Activated CD8-positive, alpha-beta T cell treated with anti-CD3 and anti-CD28 coated beads for 36 hours (primary cell): ENCODE results near the gene C1orf226. TPM values are rescaled to one million over a fixed set of nuclear protein-coding genes. Genes with fewer than 3 reads are reported as not detected.
"Not testable (repeated sequence)": the region's sequence is repeated elsewhere in the genome, so short reads cannot be mapped to it uniquely, and the experiment has no call there.

ENCODE experiments used
- ATAC-seq: fragments of 200-7000 bp; cut with Tn5 transposase; one replicate; pipeline ENCODE4 v1.10.0; 2021; ENCODE audit warnings: mild to moderate bottlenecking, moderate library complexity
- CTCF ChIA-PET: fragments of 350-600 bp; sonication (Branson Sonifier 250); formaldehyde crosslinking; loops from one replicate; lab custom pipeline; 2021; ENCODE audit warnings: antibody characterized with exemption; lab: Charles Lee
- POLR2A ChIA-PET: fragments of 350-600 bp; sonication (Branson Sonifier 250); formaldehyde crosslinking; loops from one replicate; lab custom pipeline; 2021; ENCODE audit warnings: antibody characterized with exemption; lab: Charles Lee
- DNase-seq: peaks from one replicate; pipeline ENCODE4 v3.0.0-alpha.2; 2020
- H3K27ac Mint-ChIP-seq: one replicate; pipeline ENCODE4 v1.8.0; 2021; ENCODE audit warnings: mild to moderate bottlenecking, mixed read lengths
- H3K27me3 Mint-ChIP-seq: one replicate; pipeline ENCODE4 v1.8.0; 2021; ENCODE audit warnings: mixed read lengths
- H3K36me3 Mint-ChIP-seq: one replicate; pipeline ENCODE4 v1.8.0; 2021; ENCODE audit warnings: low read depth, mixed read lengths
- H3K4me1 Mint-ChIP-seq: one replicate; pipeline ENCODE4 v1.8.0; 2021; ENCODE audit warnings: low read depth, mixed read lengths
- H3K4me3 Mint-ChIP-seq: one replicate; pipeline ENCODE4 v1.8.0; 2021; ENCODE audit warnings: mild to moderate bottlenecking, moderate library complexity, mixed read lengths
- H3K9me3 Mint-ChIP-seq: one replicate; pipeline ENCODE4 v1.8.0; 2021; ENCODE audit warnings: mixed read lengths
- CTCF ChIP-seq: fragments of 200-600 bp; IDR thresholded peaks from one replicate; pipeline ENCODE4 v1.8.0; 2022; ENCODE audit warnings: antibody characterized with exemption, mild to moderate bottlenecking
- intact Hi-C: fragments of 100-400 bp; cut with micrococcal nuclease; formaldehyde crosslinking; loops from one replicate; pipeline ENCODE4 v1.10.0; 2022
- microRNA-seq: library from miRNA; unstranded; fragments of <30 nt; microRNA quantifications from one replicate; pipeline ENCODE4 v1.2.0, GENCODE V29; 2022; ENCODE audit warnings: borderline microRNAs expressed, borderline replicate concordance
- total RNA-seq, 2 experiments: library from RNA; stranded (reverse); gene quantifications; one replicate each; pipeline ENCODE4 v1.2.3, GENCODE V29; 2021

C1orf226 gene
- total RNA-seq, 2 experiments from 2014 or later = 0.07 to 0.20 TPM

GRCh38 chr1:162420120-162420519, 38.6 kb downstream of the C1orf226 start:
- ATAC-seq = no peak
- TF ChIP-seq CTCF = no peak
- DNase-seq = no peak
- intact Hi-C loops = no loop called here
- H3K36me3 Mint-ChIP-seq = no peaks in the 10 kb centered on the region
- POLR2A ChIA-PET = no interaction called here
- H3K27ac Mint-ChIP-seq = no peak overlapping the region
- CTCF ChIA-PET = no interaction called here
- peaks cover 23% of the 10 kb centered on the region for H3K27me3 Mint-ChIP-seq
- no peak overlapping the region for H3K4me3 Mint-ChIP-seq
- H3K4me1 Mint-ChIP-seq = no peaks in the 10 kb centered on the region
- no peaks in the 10 kb centered on the region for H3K9me3 Mint-ChIP-seq

- Mint-ChIP-seq H3K27me3 (peaks cover 17% of the 10 kb centered on the region), H3K4me1 (no peaks in the 10 kb centered on the region), H3K36me3 (no peaks in the 10 kb centered on the region), H3K9me3 (no peaks in the 10 kb centered on the region), H3K27ac (no peak overlapping the region), H3K4me3 (no peak overlapping the region)
- TF ChIP-seq CTCF = no peak
- DNase-seq = no peak
- ATAC-seq = no peak
- CTCF ChIA-PET = no interaction called here
- intact Hi-C loops = no loop called here
- POLR2A ChIA-PET = no interaction called here
Observed at GRCh38 chr1:162421258-162422164, 40.0 kb downstream of the C1orf226 start.

- ChIA-PET POLR2A (no interaction called here), CTCF (no interaction called here)
- DNase-seq (no peak), ATAC-seq (no peak)
- Mint-ChIP-seq H3K4me3 (no peak overlapping the region), H3K27ac (no peak overlapping the region), H3K9me3 (no peaks in the 10 kb centered on the region), H3K4me1 (no peaks in the 10 kb centered on the region), H3K36me3 (no peaks in the 10 kb centered on the region), H3K27me3 (peaks cover 12% of the 10 kb centered on the region)
- TF ChIP-seq CTCF = no peak
- intact Hi-C loops = no loop called here
Observed at GRCh38 chr1:162422662-162423375, 41.3 kb downstream of the C1orf226 start.

- no peak for TF ChIP-seq CTCF
- Mint-ChIP-seq H3K36me3 (no peaks in the 10 kb centered on the region), H3K4me1 (no peaks in the 10 kb centered on the region), H3K9me3 (no peaks in the 10 kb centered on the region), H3K27me3 (no peaks in the 10 kb centered on the region), H3K4me3 (no peak overlapping the region), H3K27ac (no peak overlapping the region)
- intact Hi-C loops = no loop called here
- CTCF ChIA-PET = no interaction called here
- ATAC-seq = no peak
- no peak for DNase-seq
- POLR2A ChIA-PET = no interaction called here
Observed at GRCh38 chr1:162430583-162430982, 49.1 kb downstream of the C1orf226 start.

GRCh38 chr1:162432977-162433713, 51.6 kb downstream of the C1orf226 start:
- H3K27me3 Mint-ChIP-seq, H3K27ac Mint-ChIP-seq, ATAC-seq, H3K9me3 Mint-ChIP-seq, H3K36me3 Mint-ChIP-seq, intact Hi-C loops, CTCF ChIA-PET, DNase-seq, H3K4me3 Mint-ChIP-seq, POLR2A ChIA-PET, H3K4me1 Mint-ChIP-seq: not testable (repeated sequence)

Small RNA genes lying within 50 kb of the gene (microRNA-seq; reads per million reads assigned to microRNA genes)
- gene MIR556 = not detected

Other genes with a start within 250 kb of the C1orf226 start
- not detected for gene SPATA46, start 4.9 kb upstream of the C1orf226 start, total RNA-seq
- not detected for gene SH2D1B, start 30.4 kb downstream of the C1orf226 start, total RNA-seq
- 10 to 100 TPM; 44.7 to 45.6 TPM for gene UHMK1, start 116.1 kb downstream of the C1orf226 start, total RNA-seq
- 10 to 100 TPM; 37.9 to 40.6 TPM for gene UAP1, start 180.0 kb downstream of the C1orf226 start, total RNA-seq